ENCODE results near the gene TMEM258. TPM values are rescaled to one million over a fixed set of nuclear protein-coding genes. Genes with fewer than 3 reads are reported as not detected.

Gene TMEM258
- total and polyA plus RNA-seq, 2 experiments from 2014 or later = 72.8 to 258 TPM

DNA sequence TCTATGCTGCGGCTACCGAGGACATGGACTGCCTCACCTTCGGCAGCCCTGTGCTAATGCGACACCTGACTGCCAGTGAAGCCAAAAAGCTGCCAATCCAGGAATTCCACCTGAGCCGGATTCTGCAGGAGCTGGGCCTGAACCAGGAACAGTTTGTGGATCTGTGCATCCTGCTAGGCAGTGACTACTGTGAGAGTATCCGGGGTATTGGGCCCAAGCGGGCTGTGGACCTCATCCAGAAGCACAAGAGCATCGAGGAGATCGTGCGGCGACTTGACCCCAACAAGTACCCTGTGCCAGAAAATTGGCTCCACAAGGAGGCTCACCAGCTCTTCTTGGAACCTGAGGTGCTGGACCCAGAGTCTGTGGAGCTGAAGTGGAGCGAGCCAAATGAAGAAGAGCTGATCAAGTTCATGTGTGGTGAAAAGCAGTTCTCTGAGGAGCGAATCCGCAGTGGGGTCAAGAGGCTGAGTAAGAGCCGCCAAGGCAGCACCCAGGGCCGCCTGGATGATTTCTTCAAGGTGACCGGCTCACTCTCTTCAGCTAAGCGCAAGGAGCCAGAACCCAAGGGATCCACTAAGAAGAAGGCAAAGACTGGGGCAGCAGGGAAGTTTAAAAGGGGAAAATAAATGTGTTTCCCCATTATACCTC is 3.6 kb upstream of the TMEM258 start:
- DNase-seq = no peak
- Histone ChIP-seq H3K4me3 (no peak overlapping the region), H2AFZ (no peak overlapping the region), H3K4me1 (ENCODE audit: insufficient read depth) (peaks cover 17% of the 10 kb centered on the region; the same call in 1 of the 2 replicates), H3K27ac (no peak overlapping the region), H3K27me3 (replicated peaks; ENCODE audit: insufficient read depth) (no peaks in the 10 kb centered on the region), H3K9me3 (ENCODE audit: low read depth) (no peaks in the 10 kb centered on the region), H3K4me2 (ENCODE audit: unreplicated experiment) (no peak overlapping the region), H4K20me1 (ENCODE audit: insufficient read depth) (no peaks in the 10 kb centered on the region), H3K9me2 (ENCODE audit: insufficient read depth) (no peaks in the 10 kb centered on the region), H3K36me3 (ENCODE audit: low read depth) (no peaks in the 10 kb centered on the region), H3K9ac (no peak overlapping the region), H3K79me2 (ENCODE audit: insufficient read depth) (peaks cover 80% of the 10 kb centered on the region), H3F3A (ENCODE audit: insufficient read depth) (no peaks in the 10 kb centered on the region)
- TF ChIP-seq EZH2 (IDR thresholded peaks at IDR 0.05; ENCODE audit: insufficient read depth, poor library complexity, severe bottlenecking) (no peak), EZH2phosphoT487 (IDR thresholded peaks at IDR 0.05; ENCODE audit: insufficient read depth, low read depth) (no peak)
- WGBS, 2 experiments (ENCODE audit: low coverage in 1 of 2, low lambda C conversion rate in 2 of 2, missing lambda C conversion rate in 2 of 2) = 89 to 91% methylated on average over 18 of the region's 18 CpGs
- in situ Hi-C loops (cut with MboI) = no loop called here

DNA sequence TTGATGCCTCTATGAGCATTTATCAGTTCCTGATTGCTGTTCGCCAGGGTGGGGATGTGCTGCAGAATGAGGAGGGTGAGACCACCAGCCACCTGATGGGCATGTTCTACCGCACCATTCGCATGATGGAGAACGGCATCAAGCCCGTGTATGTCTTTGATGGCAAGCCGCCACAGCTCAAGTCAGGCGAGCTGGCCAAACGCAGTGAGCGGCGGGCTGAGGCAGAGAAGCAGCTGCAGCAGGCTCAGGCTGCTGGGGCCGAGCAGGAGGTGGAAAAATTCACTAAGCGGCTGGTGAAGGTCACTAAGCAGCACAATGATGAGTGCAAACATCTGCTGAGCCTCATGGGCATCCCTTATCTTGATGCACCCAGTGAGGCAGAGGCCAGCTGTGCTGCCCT is 3.1 kb upstream of the TMEM258 start:
- no peak overlapping the region for H2AFZ ChIP-seq
- H3K4me2 ChIP-seq (ENCODE audit: unreplicated experiment) = no peak overlapping the region
- no peak overlapping the region for H3K9ac ChIP-seq
- in situ Hi-C loops (cut with MboI) = no loop called here
- H3K27me3 ChIP-seq (replicated peaks; ENCODE audit: insufficient read depth) = no peaks in the 10 kb centered on the region
- H3F3A ChIP-seq (ENCODE audit: insufficient read depth) = no peaks in the 10 kb centered on the region
- WGBS, 2 experiments (ENCODE audit: low coverage in 1 of 2, low lambda C conversion rate in 2 of 2, missing lambda C conversion rate in 2 of 2) = 85 to 89% methylated on average over 12 of the region's 12 CpGs
- no peak for TF ChIP-seq EZH2 (IDR thresholded peaks at IDR 0.05; ENCODE audit: insufficient read depth, poor library complexity, severe bottlenecking)
- TF ChIP-seq EZH2phosphoT487 (IDR thresholded peaks at IDR 0.05; ENCODE audit: insufficient read depth, low read depth) = no peak
- DNase-seq = no peak
- H3K9me2 ChIP-seq (ENCODE audit: insufficient read depth) = no peaks in the 10 kb centered on the region
- H3K79me2 ChIP-seq (ENCODE audit: insufficient read depth) = peaks cover 86% of the 10 kb centered on the region
- no peak overlapping the region for H3K4me3 ChIP-seq
- H3K27ac ChIP-seq = no peak overlapping the region
- no peaks in the 10 kb centered on the region for H3K9me3 ChIP-seq (ENCODE audit: low read depth)
- no peaks in the 10 kb centered on the region for H3K36me3 ChIP-seq (ENCODE audit: low read depth)
- peaks cover 19% of the 10 kb centered on the region; the same call in 1 of the 2 replicates for H3K4me1 ChIP-seq (ENCODE audit: insufficient read depth)
- H4K20me1 ChIP-seq (ENCODE audit: insufficient read depth) = no peaks in the 10 kb centered on the region

DNA sequence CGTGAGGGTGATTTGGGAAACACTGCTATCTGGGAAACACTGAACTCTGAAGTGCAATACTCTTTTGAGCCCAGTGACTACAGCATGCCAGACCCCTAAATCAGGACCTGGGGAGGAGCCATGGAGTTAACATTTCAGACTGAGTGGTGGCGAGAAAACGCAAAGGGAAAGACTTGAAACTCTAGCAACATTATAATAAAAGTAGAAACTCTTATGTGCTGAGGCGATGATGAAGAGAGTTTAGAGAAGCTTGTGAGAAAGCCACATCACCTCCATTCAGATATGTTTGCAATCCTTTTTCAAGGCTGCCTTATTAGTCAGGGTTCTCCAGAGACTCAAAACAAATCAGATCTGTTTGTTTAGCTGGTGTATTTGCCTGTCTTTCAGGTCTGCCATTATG is 2.2 kb upstream of the TMEM258 start:
- no peak overlapping the region for H3K4me2 ChIP-seq (ENCODE audit: unreplicated experiment)

DNA sequence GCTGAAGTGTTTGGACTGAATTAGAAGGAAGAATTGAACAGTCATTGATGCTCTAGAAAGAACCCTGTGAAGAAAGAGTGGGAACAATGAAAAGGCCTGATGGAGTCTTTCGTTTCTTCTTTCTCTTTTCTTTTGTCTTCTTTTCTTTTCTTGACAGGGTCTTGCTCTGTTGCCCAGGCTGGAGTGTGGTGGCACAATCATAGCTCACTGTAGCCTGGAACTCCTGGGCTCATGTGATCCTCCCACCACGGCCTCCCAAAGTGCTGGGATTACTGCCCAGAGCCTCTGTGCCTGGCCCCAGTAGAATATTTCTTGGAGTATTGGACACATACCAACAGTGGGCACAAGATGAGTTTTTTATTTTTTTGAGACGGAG is 1.4 kb upstream of the TMEM258 start:
- H3K36me3 ChIP-seq (ENCODE audit: low read depth) = 0 out of 2 replicates have a peak, but pooled peaks cover 7% of the 10 kb centered on the region
- DNase-seq = peak; percentile 19
- peaks cover 19% of the 10 kb centered on the region; the same call in 1 of the 2 replicates for H3K4me1 ChIP-seq (ENCODE audit: insufficient read depth)
- peak overlapping the region; percentile 99 for H3K9ac ChIP-seq
- H3K27ac ChIP-seq = peak overlapping the region; percentile 98; the same call in 1 of the 2 replicates
- in situ Hi-C loops (cut with MboI) = no loop called here
- H4K20me1 ChIP-seq (ENCODE audit: insufficient read depth) = no peaks in the 10 kb centered on the region
- no peak for TF ChIP-seq EZH2phosphoT487 (IDR thresholded peaks at IDR 0.05; ENCODE audit: insufficient read depth, low read depth)
- no peak for TF ChIP-seq EZH2 (IDR thresholded peaks at IDR 0.05; ENCODE audit: insufficient read depth, poor library complexity, severe bottlenecking)
- H3K9me2 ChIP-seq (ENCODE audit: insufficient read depth) = no peaks in the 10 kb centered on the region
- peak overlapping the region; percentile 95 for H3K4me3 ChIP-seq
- no peaks in the 10 kb centered on the region for H3K27me3 ChIP-seq (replicated peaks; ENCODE audit: insufficient read depth)
- H2AFZ ChIP-seq = peak overlapping the region; percentile 88
- H3K79me2 ChIP-seq (ENCODE audit: insufficient read depth) = peaks cover 87% of the 10 kb centered on the region
- WGBS, 2 experiments (ENCODE audit: low coverage in 1 of 2, low lambda C conversion rate in 2 of 2, missing lambda C conversion rate in 2 of 2) = 11 to 12% methylated on average over 3 of the region's 3 CpGs
- peak overlapping the region; percentile 86 for H3K4me2 ChIP-seq (ENCODE audit: unreplicated experiment)
- no peaks in the 10 kb centered on the region for H3K9me3 ChIP-seq (ENCODE audit: low read depth)
- H3F3A ChIP-seq (ENCODE audit: insufficient read depth) = no peaks in the 10 kb centered on the region

More for the DNA sequence above, 2.2 kb upstream of the TMEM258 start:
- no peaks in the 10 kb centered on the region for H3K9me2 ChIP-seq (ENCODE audit: insufficient read depth)
- H3K4me3 ChIP-seq = no peak overlapping the region
- TF ChIP-seq EZH2phosphoT487 (IDR thresholded peaks at IDR 0.05; ENCODE audit: insufficient read depth, low read depth) (no peak), EZH2 (IDR thresholded peaks at IDR 0.05; ENCODE audit: insufficient read depth, poor library complexity, severe bottlenecking) (no peak)
- H4K20me1 ChIP-seq (ENCODE audit: insufficient read depth) = no peaks in the 10 kb centered on the region
- in situ Hi-C loops (cut with MboI) = no loop called here
- no peaks in the 10 kb centered on the region for H3K9me3 ChIP-seq (ENCODE audit: low read depth)
- no peaks in the 10 kb centered on the region for H3K27me3 ChIP-seq (replicated peaks; ENCODE audit: insufficient read depth)
- no peak overlapping the region for H2AFZ ChIP-seq
- no peaks in the 10 kb centered on the region for H3F3A ChIP-seq (ENCODE audit: insufficient read depth)
- no peak for DNase-seq
- H3K27ac ChIP-seq = no peak overlapping the region
- 0 out of 2 replicates have a peak, but pooled peaks cover 2% of the 10 kb centered on the region for H3K36me3 ChIP-seq (ENCODE audit: low read depth)
- no peak overlapping the region for H3K9ac ChIP-seq
- H3K4me1 ChIP-seq (ENCODE audit: insufficient read depth) = peaks cover 19% of the 10 kb centered on the region; the same call in 1 of the 2 replicates
- WGBS, 2 experiments (ENCODE audit: low coverage in 1 of 2, low lambda C conversion rate in 2 of 2, missing lambda C conversion rate in 2 of 2) = 65% methylated on average over 4 of the region's 4 CpGs
- peaks cover 87% of the 10 kb centered on the region for H3K79me2 ChIP-seq (ENCODE audit: insufficient read depth)
